Fibroblast of lung (primary cell): Measurements from ENCODE around the gene SDK2. TPM values are rescaled to one million over a fixed set of nuclear protein-coding genes. Genes with fewer than 3 reads are reported as not detected.

Source experiments
- DNase-seq, 2 donors: peaks; one replicate each; pipeline versions ENCODE4 v3.0.0 to v3.0.0-alpha.2; 2010; ENCODE audit warnings: low read depth in 2 of 2
- H2AFZ ChIP-seq: 2 replicates; pipeline ENCODE4 v1.5.1; 2012; ENCODE audit warnings: low read length, control low read depth, inconsistent platforms
- H3K27ac ChIP-seq: 2 replicates; pipeline ENCODE4 v1.5.1; 2011; ENCODE audit warnings: low read length, control low read depth; ENCODE audit not compliant: insufficient read depth
- H3K27me3 ChIP-seq: 2 replicates; pipeline ENCODE4 v1.5.1; 2011; ENCODE audit warnings: mild to moderate bottlenecking, low read length; ENCODE audit not compliant: control insufficient read depth, insufficient read depth
- H3K36me3 ChIP-seq: 2 replicates; pipeline ENCODE4 v1.5.1; 2011; ENCODE audit warnings: low read length; ENCODE audit not compliant: control insufficient read depth, insufficient read depth
- H3K4me1 ChIP-seq: 2 replicates; pipeline ENCODE4 v1.5.1; 2011; ENCODE audit warnings: low read length; ENCODE audit not compliant: control insufficient read depth, insufficient read depth; ENCODE audit errors: extremely low read depth
- H3K4me2 ChIP-seq: 2 replicates; pipeline ENCODE4 v1.5.1; 2011; ENCODE audit warnings: low read length, control low read depth; ENCODE audit not compliant: insufficient read depth; ENCODE audit errors: extremely low read depth
- H3K4me3 ChIP-seq, 4 experiments: fragments of 200-600 bp in 1 of 4; sonication (generic) in 1 of 4; replicated peaks in 1 of 4; 2 replicates each; pipeline ENCODE4 v1.5.1; 2011 to 2016; ENCODE audit warnings: low read length in 4 of 4, low read depth in 3 of 4, mild to moderate bottlenecking in 3 of 4, control low read depth in 2 of 4, inconsistent platforms in 1 of 4, mixed read lengths in 1 of 4; ENCODE audit not compliant: insufficient read depth in 1 of 4; ENCODE audit errors: control extremely low read depth in 1 of 4
- H3K79me2 ChIP-seq: 2 replicates; pipeline ENCODE4 v1.5.1; 2012; ENCODE audit warnings: mild to moderate bottlenecking, low read length, inconsistent platforms; ENCODE audit not compliant: control insufficient read depth, insufficient read depth
- H3K9ac ChIP-seq: 2 replicates; pipeline ENCODE4 v1.5.1; 2011; ENCODE audit warnings: mild to moderate bottlenecking, low read length, control low read depth; ENCODE audit not compliant: insufficient read depth
- H3K9me3 ChIP-seq: 2 replicates; pipeline ENCODE4 v1.5.1; 2012; ENCODE audit warnings: low read depth, low read length; ENCODE audit not compliant: control insufficient read depth, insufficient read depth
- H4K20me1 ChIP-seq: 2 replicates; pipeline ENCODE4 v1.5.1; 2011; ENCODE audit warnings: low read length; ENCODE audit not compliant: control insufficient read depth, insufficient read depth; ENCODE audit errors: extremely low read depth
- CTCF ChIP-seq, 2 donors: IDR thresholded peaks in 1 of 2; conservative IDR thresholded peaks in 1 of 2; 1 replicate in 1 of 2; 2 replicates in 1 of 2; pipeline ENCODE4 v1.5.1; 2011 to 2012; ENCODE audit warnings: low read length in 2 of 2, control low read depth in 1 of 2, inconsistent platforms in 1 of 2, low read depth in 1 of 2, mild to moderate bottlenecking in 1 of 2
- EZH2 ChIP-seq: IDR thresholded peaks from 2 replicates; pipeline ENCODE4 v1.5.1; 2012; ENCODE audit warnings: low read length, control low read depth, mild to moderate bottlenecking; ENCODE audit errors: missing control alignments
- polyA plus RNA-seq, 2 donors: library from polyadenylated mRNA; depleted of rRNA in 1 of 2; stranded (reverse) in 1 of 2; unstranded in 1 of 2; fragments of >200 nt; gene quantifications; 2 replicates each; pipeline ENCODE4 v1.2.1, GENCODE V29; 2011 to 2012; ENCODE audit warnings: missing spikeins in 1 of 2
- total RNA-seq: library from RNA; depleted of rRNA; stranded (reverse); fragments of >200 nt; gene quantifications from 2 replicates; pipeline ENCODE4 v1.2.1, GENCODE V29; 2014

The SDK2 gene
- total and polyA plus RNA-seq, 2 donors (not counting 1 experiment from before 2014, with no cell fraction given), result under 0.01 to 0.01 TPM

- TF ChIP-seq CTCF (conservative IDR thresholded peaks at IDR 0.05 in 1 of 2, IDR thresholded peaks at IDR 0.05 in 1 of 2; ENCODE audit: low read depth in 1 of 2, low read length in 2 of 2), result no peak
- TF ChIP-seq EZH2, result no peak
- DNase-seq, result no peak
- Histone ChIP-seq H2AFZ (no peak overlapping the region), H3K4me3 (no peak overlapping the region), H3K9ac (no peak overlapping the region), H4K20me1 (no peaks in the 10 kb centered on the region), H3K27me3 (no peaks in the 10 kb centered on the region), H3K4me1 (no peaks in the 10 kb centered on the region), H3K36me3 (no peaks in the 10 kb centered on the region), H3K79me2 (no peaks in the 10 kb centered on the region), H3K27ac (no peak overlapping the region), H3K4me2 (no peak overlapping the region), H3K9me3 (no peaks in the 10 kb centered on the region)
Observed at GRCh38 chr17:73439597-73439996, 204.6 kb downstream of the SDK2 start.

- Histone ChIP-seq H3K4me2 (no peak overlapping the region), H2AFZ (no peak overlapping the region), H3K9ac (no peak overlapping the region), H3K4me3 (no peak overlapping the region), H3K79me2 (no peaks in the 10 kb centered on the region), H3K27ac (no peak overlapping the region), H4K20me1 (no peaks in the 10 kb centered on the region), H3K27me3 (no peaks in the 10 kb centered on the region), H3K36me3 (no peaks in the 10 kb centered on the region), H3K9me3 (no peaks in the 10 kb centered on the region), H3K4me1 (no peaks in the 10 kb centered on the region)
- no peak for DNase-seq
- no peak for TF ChIP-seq EZH2
Observed at GRCh38 chr17:73437826-73438225, 206.4 kb downstream of the SDK2 start.

GRCh38 chr17:73436954-73437353 is 207.3 kb downstream of the SDK2 start:
- Histone ChIP-seq H3K79me2 (no peaks in the 10 kb centered on the region), H4K20me1 (no peaks in the 10 kb centered on the region), H3K27ac (no peak overlapping the region), H3K4me2 (no peak overlapping the region), H2AFZ (no peak overlapping the region), H3K36me3 (no peaks in the 10 kb centered on the region), H3K27me3 (no peaks in the 10 kb centered on the region), H3K4me3 (no peak overlapping the region), H3K9ac (no peak overlapping the region), H3K4me1 (no peaks in the 10 kb centered on the region), H3K9me3 (no peaks in the 10 kb centered on the region)
- peak in 1 of 2 donors; percentile 1 for DNase-seq
- TF ChIP-seq CTCF (conservative IDR thresholded peaks at IDR 0.05 in 1 of 2, IDR thresholded peaks at IDR 0.05 in 1 of 2; ENCODE audit: low read depth in 1 of 2, low read length in 2 of 2) (no peak), EZH2 (no peak)
